ENCODE measurements around the gene FAM83G.

FAM83G gene

DNA sequence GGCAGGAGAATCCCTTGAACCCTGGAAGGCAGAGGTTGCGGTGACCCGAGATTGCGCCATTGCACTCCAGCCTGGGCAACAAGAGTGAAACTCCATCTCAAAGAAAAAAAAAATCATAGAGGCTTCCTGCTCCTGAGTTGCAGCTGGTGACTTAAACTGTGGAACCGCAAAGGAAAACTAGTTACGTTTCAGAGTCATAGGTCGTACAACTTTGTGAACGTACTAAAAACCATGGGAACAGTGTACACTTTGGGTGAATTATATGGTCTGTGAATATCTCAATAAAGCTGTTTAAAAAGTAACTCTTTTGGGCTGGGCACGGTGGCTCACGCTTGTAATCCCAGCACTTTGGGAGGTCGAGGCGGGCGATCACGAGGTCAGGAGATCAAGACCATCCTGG is 29.0 kb downstream of the FAM83G start:
- DNase-seq (ENCODE audit: insufficient read length) (no peak), FAIRE-seq (no peak)
- TF ChIP-seq POLR2AphosphoS5 (IDR thresholded peaks at IDR 0.05; ENCODE audit: low read depth, low read length): no peak
- no peak for TF ChIP-seq POLR2A (IDR thresholded peaks at IDR 0.05; ENCODE audit: low read depth, low read length)
- TF ChIP-seq TAF1 (IDR thresholded peaks at IDR 0.05; ENCODE audit: borderline replicate concordance, low read depth, low read length): no peak

- FAIRE-seq (no peak), DNase-seq (ENCODE audit: insufficient read length) (no peak)
- TF ChIP-seq POLR2A (IDR thresholded peaks at IDR 0.05; ENCODE audit: low read depth, low read length) (no peak), TAF1 (IDR thresholded peaks at IDR 0.05; ENCODE audit: borderline replicate concordance, low read depth, low read length) (no peak), POLR2AphosphoS5 (IDR thresholded peaks at IDR 0.05; ENCODE audit: low read depth, low read length) (no peak)
Measured at GRCh38 chr17:18974407-18975149, 30.0 kb downstream of the FAM83G start.

DNA sequence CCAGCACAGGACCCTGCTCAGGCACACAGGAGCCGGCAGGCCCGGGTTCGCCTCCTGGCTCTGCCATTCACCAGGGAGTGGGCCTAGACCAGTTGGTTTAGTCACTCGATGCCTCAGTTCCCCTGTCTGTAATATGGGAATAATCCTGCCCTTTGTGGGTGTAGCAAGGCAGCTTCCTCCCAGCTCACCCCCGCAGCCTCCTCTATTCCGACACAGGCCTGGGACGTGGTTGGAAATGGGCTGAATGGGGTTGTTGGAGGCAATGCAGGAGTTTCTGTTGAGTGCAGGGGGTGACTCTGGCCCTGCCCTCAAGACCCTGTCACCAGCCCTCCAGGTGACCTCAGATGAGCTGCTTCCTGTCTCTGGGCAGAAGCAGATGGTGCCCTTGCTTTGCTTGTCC is 32.8 kb downstream of the FAM83G start:
- DNase-seq (ENCODE audit: insufficient read length) (no peak), FAIRE-seq (no peak)
- TF ChIP-seq POLR2AphosphoS5 (IDR thresholded peaks at IDR 0.05; ENCODE audit: low read depth, low read length) (no peak), POLR2A (IDR thresholded peaks at IDR 0.05; ENCODE audit: low read depth, low read length) (no peak), TAF1 (IDR thresholded peaks at IDR 0.05; ENCODE audit: borderline replicate concordance, low read depth, low read length) (no peak)

DNA sequence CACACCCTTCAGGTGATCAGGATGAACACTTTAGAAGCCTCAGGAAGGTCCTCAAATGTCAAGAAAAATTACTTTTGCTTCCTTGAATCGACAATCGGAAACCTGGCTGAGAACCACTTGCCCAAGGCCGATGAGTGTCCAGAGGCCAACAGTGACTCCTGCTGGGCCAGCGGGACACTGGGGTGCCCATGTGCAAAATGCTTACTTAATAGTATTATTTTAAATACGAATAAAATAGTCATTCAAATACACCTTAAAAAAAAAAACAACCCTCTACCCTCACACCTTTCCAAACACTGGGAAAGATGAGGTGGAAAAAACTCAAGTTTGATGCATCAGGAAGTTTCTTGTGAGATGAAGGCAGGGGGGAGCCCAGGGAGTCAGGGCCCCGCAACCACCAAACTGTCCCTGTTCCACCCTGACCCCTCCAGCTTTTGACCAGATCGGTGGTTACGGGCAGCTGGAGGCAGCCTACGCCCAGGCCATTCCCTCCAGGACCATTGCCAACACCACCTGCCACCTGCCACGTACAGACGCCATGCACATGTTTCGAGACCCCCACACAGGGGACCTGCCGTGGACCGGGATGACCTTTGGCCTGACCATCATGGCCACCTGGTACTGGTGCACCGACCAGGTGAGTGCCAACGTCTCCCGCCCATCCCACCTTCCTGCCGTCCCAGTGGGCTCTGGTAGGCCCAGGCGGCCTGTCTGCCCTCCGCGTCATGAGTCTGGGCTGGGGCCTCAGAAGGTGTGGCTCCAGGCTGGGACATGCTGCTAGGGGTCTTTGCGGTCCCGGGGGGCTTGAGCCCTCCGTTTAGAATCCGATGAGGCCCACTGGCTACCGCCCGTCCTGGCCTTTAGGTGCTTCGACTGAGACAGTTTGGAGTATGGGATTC is 33.7 kb downstream of the FAM83G start:
- no peak for TF ChIP-seq POLR2A (IDR thresholded peaks at IDR 0.05; ENCODE audit: low read depth, low read length)
- no peak for FAIRE-seq
- DNase-seq (ENCODE audit: insufficient read length): no peak

- FAIRE-seq (no peak), DNase-seq (ENCODE audit: insufficient read length) (no peak)
- TF ChIP-seq TAF1 (IDR thresholded peaks at IDR 0.05; ENCODE audit: borderline replicate concordance, low read depth, low read length) (no peak), POLR2A (IDR thresholded peaks at IDR 0.05; ENCODE audit: low read depth, low read length) (no peak), POLR2AphosphoS5 (IDR thresholded peaks at IDR 0.05; ENCODE audit: low read depth, low read length) (no peak)
Measured at GRCh38 chr17:18968945-18969887, 35.3 kb downstream of the FAM83G start.

GRCh38 chr17:18968345-18968744 is 36.2 kb downstream of the FAM83G start:
- TF ChIP-seq TAF1 (IDR thresholded peaks at IDR 0.05; ENCODE audit: borderline replicate concordance, low read depth, low read length) (no peak), POLR2A (IDR thresholded peaks at IDR 0.05; ENCODE audit: low read depth, low read length) (no peak), POLR2AphosphoS5 (IDR thresholded peaks at IDR 0.05; ENCODE audit: low read depth, low read length) (no peak)
- FAIRE-seq: no peak

DNA sequence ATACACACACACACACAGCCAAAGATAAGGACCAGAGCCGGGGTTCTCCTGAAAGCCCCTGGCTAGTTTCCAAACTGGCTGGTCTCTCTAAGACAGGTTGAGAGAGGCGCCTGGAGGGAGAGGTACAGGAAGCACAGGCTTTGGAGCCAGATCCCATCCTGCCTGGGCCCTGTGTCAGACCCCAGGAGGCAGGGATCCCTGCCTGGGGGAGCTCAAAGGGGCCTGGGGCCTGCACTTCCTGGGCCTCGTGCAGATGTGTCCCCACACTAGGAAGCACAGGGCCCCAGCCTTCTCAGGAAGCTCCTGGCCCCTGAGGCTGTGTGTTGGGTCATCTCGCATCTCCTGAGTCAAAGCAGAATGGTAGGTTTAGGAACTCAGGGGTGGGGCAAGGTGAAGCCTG is 36.6 kb downstream of the FAM83G start:
- FAIRE-seq: no peak
- TF ChIP-seq POLR2AphosphoS5 (IDR thresholded peaks at IDR 0.05; ENCODE audit: low read depth, low read length) (no peak), POLR2A (IDR thresholded peaks at IDR 0.05; ENCODE audit: low read depth, low read length) (no peak), TAF1 (IDR thresholded peaks at IDR 0.05; ENCODE audit: borderline replicate concordance, low read depth, low read length) (no peak)
- DNase-seq (ENCODE audit: insufficient read length): no peak

More at GRCh38 chr17:18968345-18968744, 36.2 kb downstream of the FAM83G start:
- no peak for DNase-seq (ENCODE audit: insufficient read length)

DNA sequence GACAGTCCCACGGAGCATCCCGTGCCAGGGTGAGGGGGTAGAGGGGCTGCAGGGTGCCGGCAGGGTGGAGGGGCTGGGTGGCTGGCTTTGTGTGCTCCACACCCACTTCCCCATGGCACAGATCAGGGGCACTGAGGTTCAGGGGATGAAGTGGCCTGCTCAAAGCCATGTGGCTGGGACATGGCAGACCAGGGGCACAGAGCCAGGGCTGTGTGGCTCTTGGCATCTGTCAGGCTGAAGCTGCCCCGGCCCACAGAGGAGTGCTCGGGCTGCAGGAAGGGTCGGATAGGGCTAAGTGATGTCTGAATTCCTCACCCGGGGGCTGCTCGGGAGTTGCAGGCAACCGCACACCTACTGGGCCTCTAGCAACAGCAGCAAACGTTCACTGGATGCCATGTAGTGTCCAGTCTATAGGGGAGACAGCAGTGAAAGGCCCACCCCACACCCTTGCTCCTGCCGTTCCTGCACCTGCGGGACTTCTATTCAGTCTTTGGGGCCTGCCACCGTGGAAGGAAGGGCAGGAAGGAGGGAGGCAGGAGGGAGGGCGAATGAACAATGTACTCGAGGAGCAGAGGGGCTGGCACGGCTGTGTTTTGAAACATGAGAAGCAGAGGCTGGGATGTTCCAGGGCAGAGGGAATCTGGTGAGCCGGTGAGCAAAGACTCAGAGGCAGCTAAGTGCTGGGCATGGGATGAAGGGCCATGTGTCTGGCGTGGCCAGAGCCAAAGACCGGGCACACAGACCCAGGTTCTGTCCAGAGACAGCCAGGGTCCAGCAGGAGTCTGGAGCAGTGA is 37.5 kb downstream of the FAM83G start:
- TF ChIP-seq POLR2AphosphoS5 (IDR thresholded peaks at IDR 0.05; ENCODE audit: low read depth, low read length) (no peak), POLR2A (IDR thresholded peaks at IDR 0.05; ENCODE audit: low read depth, low read length) (no peak), TAF1 (IDR thresholded peaks at IDR 0.05; ENCODE audit: borderline replicate concordance, low read depth, low read length) (no peak)
- no peak for DNase-seq (ENCODE audit: insufficient read length)
- FAIRE-seq: no peak

GRCh38 chr17:18965530-18966236 is 38.9 kb downstream of the FAM83G start:
- FAIRE-seq (no peak), DNase-seq (ENCODE audit: insufficient read length) (no peak)
- TF ChIP-seq POLR2AphosphoS5 (IDR thresholded peaks at IDR 0.05; ENCODE audit: low read depth, low read length): no peak

GRCh38 chr17:18964550-18964949 is 40.0 kb downstream of the FAM83G start:
- no peak for FAIRE-seq
- TF ChIP-seq TAF1 (IDR thresholded peaks at IDR 0.05; ENCODE audit: borderline replicate concordance, low read depth, low read length): no peak
- no peak for TF ChIP-seq POLR2A (IDR thresholded peaks at IDR 0.05; ENCODE audit: low read depth, low read length)
- TF ChIP-seq POLR2AphosphoS5 (IDR thresholded peaks at IDR 0.05; ENCODE audit: low read depth, low read length): no peak

More at GRCh38 chr17:18964550-18964949, 40.0 kb downstream of the FAM83G start:
- DNase-seq (ENCODE audit: insufficient read length): no peak

Data from GM12892 (cell line).